GM18907 (cell line): ENCODE data around the gene ZNF358.

ENCODE experiments used
- ATAC-seq: cut with Tn5 transposase; IDR thresholded peaks from one replicate; pipeline ENCODE4 v1.9.1; 2021; ENCODE audit warnings: mild to moderate bottlenecking, moderate library complexity; ENCODE audit not compliant: unreplicated experiment

ZNF358 gene

GRCh38 chr19:7488736-7489353 lies 27.1 kb upstream of the ZNF358 start, which contains the start of gene PEX11G:
Gene PEX11G (minus strand): TSS chr19:7489035. CDS start chr19:7489010, 25 bp downstream.
- ATAC-seq: peak; percentile 73

GRCh38 chr19:7489609-7490044 lies 26.3 kb upstream of the ZNF358 start:
- no peak for ATAC-seq

GRCh38 chr19:7492142-7492541 lies 23.8 kb upstream of the ZNF358 start:
- ATAC-seq: no peak

- no peak for ATAC-seq
Measured at GRCh38 chr19:7492558-7492957, 23.3 kb upstream of the ZNF358 start.

- ATAC-seq: no peak
Measured at GRCh38 chr19:7494416-7495098, 21.3 kb upstream of the ZNF358 start.

GRCh38 chr19:7497292-7497691 lies 18.6 kb upstream of the ZNF358 start:
- no peak for ATAC-seq

- no peak for ATAC-seq
Measured at GRCh38 chr19:7500811-7501450, 15.0 kb upstream of the ZNF358 start.

GRCh38 chr19:7502552-7502951 lies 13.4 kb upstream of the ZNF358 start:
- no peak for ATAC-seq

GRCh38 chr19:7504684-7505083 lies 11.2 kb upstream of the ZNF358 start:
- ATAC-seq: no peak

- ATAC-seq: no peak
Measured at GRCh38 chr19:7505288-7505681, 10.6 kb upstream of the ZNF358 start.

- ATAC-seq: no peak
Measured at GRCh38 chr19:7505682-7506384, 10.1 kb upstream of the ZNF358 start.

GRCh38 chr19:7506385-7507328 lies 9.2 kb upstream of the ZNF358 start:
- no peak for ATAC-seq

GRCh38 chr19:7507884-7508283 lies 8.0 kb upstream of the ZNF358 start:
- no peak for ATAC-seq

- ATAC-seq: no peak
Measured at GRCh38 chr19:7509625-7510024, 6.3 kb upstream of the ZNF358 start.

GRCh38 chr19:7512400-7512851 lies 3.5 kb upstream of the ZNF358 start:
- ATAC-seq: no peak

- ATAC-seq: no peak
Measured at GRCh38 chr19:7513809-7514642, 1.9 kb upstream of the ZNF358 start.

- ATAC-seq: no peak
Measured at GRCh38 chr19:7515110-7515644, 726 bp upstream of the ZNF358 start.

- no peak for ATAC-seq
Measured at GRCh38 chr19:7516333-7516732, 430 bp downstream of the ZNF358 start.

- ATAC-seq: no peak
Measured at GRCh38 chr19:7516878-7517277, 975 bp downstream of the ZNF358 start.
